Transverse colon (tissue), 4 donors: Measurements from ENCODE around the gene BEX2. TPM values are rescaled to one million over a fixed set of nuclear protein-coding genes. Genes with fewer than 3 reads are reported as not detected.

Experiments used
- DNase-seq: peaks from one replicate; pipeline ENCODE4 v3.0.0-alpha.2; 2019
- H3K27ac ChIP-seq, 4 donors: fragments of 200-600 bp; sonication (generic); 2 replicates each; pipeline ENCODE4 v1.5.1; 2016 to 2018; ENCODE audit warnings: inconsistent platforms in 4 of 4
- H3K27me3 ChIP-seq: fragments of 200-600 bp; sonication (generic); 2 replicates; pipeline ENCODE4 v1.5.1; 2017; ENCODE audit warnings: inconsistent platforms
- H3K36me3 ChIP-seq, 4 donors: fragments of 200-600 bp; sonication (generic); 2 replicates each; pipeline ENCODE4 v1.5.1; 2017 to 2019; ENCODE audit warnings: inconsistent platforms in 4 of 4
- H3K4me1 ChIP-seq, 4 donors: fragments of 200-600 bp; sonication (generic); 2 replicates each; pipeline ENCODE4 v1.5.1; 2017 to 2020; ENCODE audit warnings: inconsistent platforms in 4 of 4
- H3K4me3 ChIP-seq, 4 donors: fragments of 200-600 bp; sonication (generic); 1 replicate in 1 of 4; 2 replicates in 3 of 4; pipeline versions ENCODE4 v1.5.1 to v1.6.1; 2017 to 2019; ENCODE audit warnings: inconsistent platforms in 4 of 4
- H3K9me3 ChIP-seq, 2 donors: fragments of 200-600 bp; sonication (generic); 2 replicates each; pipeline ENCODE4 v1.5.1; 2017 to 2019; ENCODE audit warnings: inconsistent platforms in 2 of 2
- CTCF ChIP-seq, 5 experiments: fragments of 200-600 bp in 3 of 5; fragments of 450-650 bp in 2 of 5; sonication (generic) in 3 of 5; IDR thresholded peaks; 1 replicate in 2 of 5; 2 replicates in 3 of 5; pipeline ENCODE4 v1.5.1; 2016 to 2017; ENCODE audit warnings: antibody characterized with exemption in 5 of 5, inconsistent platforms in 3 of 5, mild to moderate bottlenecking in 2 of 5, moderate library complexity in 1 of 5
- EP300 ChIP-seq: sonication (generic); formaldehyde crosslinking; IDR thresholded peaks from one replicate; pipeline ENCODE4 v1.6.1; 2017; ENCODE audit warnings: antibody characterized with exemption, low read depth
- POLR2A ChIP-seq: fragments of 450-650 bp; IDR thresholded peaks from one replicate; pipeline ENCODE4 v1.6.1; 2016; ENCODE audit warnings: antibody characterized with exemption, mild to moderate bottlenecking, moderate library complexity
- POLR2AphosphoS5 ChIP-seq, 3 donors: sonication (generic); formaldehyde crosslinking; IDR thresholded peaks; one replicate each; pipeline ENCODE4 v1.6.1; 2016; ENCODE audit warnings: antibody characterized with exemption in 3 of 3
- WGBS, 2 donors: methylation state at CpG; one replicate each; pipeline ENCODE4 v1.1.5; 2018; ENCODE audit warnings: low coverage in 1 of 2; 5-methylcytosine and 5-hydroxymethylcytosine counted together
- in situ Hi-C, 4 donors: fragments of 200-750 bp; cut with MboI; loops; one replicate each; pipeline versions ENCODE4 v1.15.0 to v1.15.1; 2017; ENCODE audit warnings: low sequenced_read_pairs in 3 of 4, low pct_ligation_motif_present in 1 of 4, low pct_unique_long_range_greater_than_20kb in 1 of 4
- intact Hi-C: fragments of 100-400 bp; cut with DNase I; formaldehyde crosslinking; loops from one replicate; pipeline ENCODE4 v1.15.1; 2023; ENCODE audit warnings: low total_unique reads
- small RNA-seq, 4 donors: library from RNA; depleted of rRNA; stranded (forward); fragments of <200 nt; gene quantifications; one replicate each; pipeline ENCODE3, GENCODE V24; 2016
- total RNA-seq, 4 donors: library from RNA; depleted of rRNA; stranded (reverse); fragments of >200 nt; gene quantifications; one replicate each; pipeline ENCODE4 v1.1.0, GENCODE V29; 2016

BEX2 gene
- total RNA-seq, 4 donors from 2014 or later: 7.5 to 9.1 (median 8.7) TPM; not detected in 1

DNA sequence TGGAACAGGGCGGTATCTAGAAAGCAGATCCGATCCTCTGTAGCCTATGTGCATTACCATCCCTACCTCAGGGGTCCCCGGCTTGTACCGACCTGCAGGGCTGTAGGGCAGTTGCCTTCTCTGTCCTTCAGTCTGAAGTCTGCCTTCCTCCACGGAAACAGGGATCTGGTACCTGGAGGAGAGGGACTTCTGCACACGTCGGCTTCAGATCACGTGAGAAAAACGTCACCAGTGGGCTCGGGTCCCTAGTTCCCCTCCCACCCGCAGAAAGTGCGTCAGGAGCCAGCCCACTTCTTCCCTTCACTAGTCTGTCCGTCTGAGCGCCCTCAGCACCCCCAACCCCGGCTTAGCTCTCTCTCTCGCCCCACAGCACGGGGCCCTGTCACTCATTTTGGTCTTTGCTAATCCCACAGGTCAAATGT lies 34.2 kb downstream of the BEX2 start, which contains the start of gene TCEAL5:
Gene TCEAL5, minus strand, starts transcription at position 170 of the 422 bp plus-strand sequence. CDS start 2,187 bp downstream, outside the sequence.
- H3K4me3 ChIP-seq: no peak within 1 kb of the TSS
- H3K27me3 ChIP-seq: peaks cover 2% of the 10 kb centered on the region
- intact Hi-C loops (no loop called here), in situ Hi-C loops (no loop called here)
- no peaks in the 10 kb centered on the region for H3K9me3 ChIP-seq
- H3K36me3 ChIP-seq: no peaks in the 10 kb centered on the region
- no peak for TF ChIP-seq CTCF (IDR thresholded peaks at IDR 0.05)
- DNase-seq: no peak
- 0 to 35% methylated on average over 3 to 17 of the region's 17 CpGs for WGBS, 2 donors
- H3K4me1 ChIP-seq: no peaks in the 10 kb centered on the region
- H3K27ac ChIP-seq: no peak within 1 kb of the TSS

DNA sequence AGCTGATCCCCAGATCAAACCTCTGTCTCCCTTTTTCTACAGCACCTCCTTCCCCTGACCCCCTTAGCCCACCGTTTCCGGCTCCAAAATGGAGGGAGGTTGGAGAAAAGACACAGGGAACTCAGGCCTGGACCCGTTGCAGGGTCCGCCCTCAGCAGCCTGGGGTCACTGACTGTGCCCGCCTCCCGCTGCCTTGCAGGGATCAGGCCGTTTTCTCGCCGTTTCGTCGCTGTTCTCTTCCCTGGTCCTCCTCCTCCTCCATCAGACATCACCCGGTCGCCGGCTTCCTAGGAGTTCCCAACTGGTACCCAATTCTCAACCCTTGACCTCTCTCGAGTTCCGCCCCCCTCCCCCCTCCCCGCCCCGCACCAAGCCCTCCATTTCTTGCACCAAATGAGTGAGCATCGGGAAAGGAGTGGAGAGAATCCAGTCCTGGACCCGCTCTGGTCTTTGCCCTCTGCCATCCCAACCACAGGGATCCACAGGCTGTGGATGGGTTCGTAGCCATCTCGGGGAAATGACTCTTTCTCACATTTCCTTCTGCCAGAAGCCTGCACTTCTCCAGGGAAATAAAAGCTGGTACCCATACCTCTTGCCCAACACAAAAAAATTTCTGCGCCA lies 34.7 kb downstream of the BEX2 start:
- 48 to 60% methylated on average over 3 to 23 of the region's 23 CpGs for WGBS, 2 donors
- H3K27me3 ChIP-seq: peaks cover 2% of the 10 kb centered on the region
- H3K4me3 ChIP-seq: no peak overlapping the region
- no peaks in the 10 kb centered on the region for H3K4me1 ChIP-seq
- DNase-seq: no peak
- no peaks in the 10 kb centered on the region for H3K36me3 ChIP-seq
- H3K27ac ChIP-seq: no peak overlapping the region
- TF ChIP-seq CTCF (IDR thresholded peaks at IDR 0.05) (no peak), POLR2AphosphoS5 (IDR thresholded peaks at IDR 0.05) (no peak), EP300 (no peak), POLR2A (no peak)
- intact Hi-C loops (no loop called here), in situ Hi-C loops (no loop called here)
- H3K9me3 ChIP-seq: no peaks in the 10 kb centered on the region

GRCh38 chrX:103274284-103274683 lies 36.5 kb downstream of the BEX2 start:
- Histone ChIP-seq H3K36me3 (no peaks in the 10 kb centered on the region), H3K4me1 (no peaks in the 10 kb centered on the region), H3K27me3 (peaks cover 2% of the 10 kb centered on the region), H3K27ac (no peak overlapping the region), H3K4me3 (no peak overlapping the region), H3K9me3 (no peaks in the 10 kb centered on the region)
- WGBS, 2 donors: 88% methylated on average over 4 of the region's 4 CpGs; no CpG with 5 or more reads in 1 of the 2 donors
- intact Hi-C loops: no loop called here
- in situ Hi-C loops: no loop called here
- TF ChIP-seq CTCF (IDR thresholded peaks at IDR 0.05): no peak
- no peak for TF ChIP-seq POLR2A
- TF ChIP-seq POLR2AphosphoS5 (IDR thresholded peaks at IDR 0.05): no peak
- no peak for TF ChIP-seq EP300
- DNase-seq: no peak

Small RNA genes within 50 kb of the gene (small RNA-seq; reads per million reads assigned to genes)
- 0 reads per million in 4 donors for gene Z92846.1

Other genes starting within 250 kb of the BEX2 start
- 1 to 10 TPM in 2 of 4 donors, not detected in 2; 3.0 to 3.3 TPM for gene BEX1, start 246.8 kb downstream of the BEX2 start, total RNA-seq
- gene NXF3, start 217.8 kb downstream of the BEX2 start, total RNA-seq: 1 to 10 TPM in 1 of 4 donors, under 1 TPM in 1, not detected in 2; 0.64 to 2.0 TPM
- 10 to 100 TPM in 3 of 4 donors, 1 to 10 TPM in 1; 4.4 to 27.5 (median 16.2) TPM for gene BEX4, start 95.9 kb downstream of the BEX2 start, total RNA-seq
- gene TCEAL8, start 55.8 kb downstream of the BEX2 start, total RNA-seq: 10 to 100 TPM in 2 of 4 donors, 1 to 10 TPM in 2; 8.0 to 41.4 (median 20.8) TPM
- under 1 TPM in 1 of 4 donors, not detected in 3; 0.64 TPM for gene TCEAL5, start 34.2 kb downstream of the BEX2 start, total RNA-seq
- 1 to 10 TPM in 3 of 4 donors, not detected in 1; 2.8 to 3.7 (median 3.5) TPM for gene TCEAL7, start 19.2 kb upstream of the BEX2 start, total RNA-seq
- 10 to 100 TPM; 18.3 to 64.1 (median 26.5) TPM for gene TCEAL9, start 45.5 kb upstream of the BEX2 start, total RNA-seq
- 10 to 100 TPM; 17.1 to 53.4 (median 39.4) TPM for gene BEX3, start 65.5 kb upstream of the BEX2 start, total RNA-seq
- 1 to 10 TPM in 1 of 4 donors, under 1 TPM in 1, not detected in 2; 0.55 to 1.4 TPM for gene RAB40A, start 208.5 kb upstream of the BEX2 start, total RNA-seq